Liver (tissue), 9 donors: Measurements from ENCODE around the gene OR51B6. TPM values are rescaled to one million over a fixed set of nuclear protein-coding genes. Genes with fewer than 3 reads are reported as not detected.
"Not testable (repeated sequence)": the region's sequence is repeated elsewhere in the genome, so short reads cannot be mapped to it uniquely, and the experiment has no call there.

ENCODE experiments used
- DNase-seq: peaks from one replicate; pipeline ENCODE4 v3.0.0-alpha.2; 2017; ENCODE audit warnings: low spot score
- H3K27ac ChIP-seq, 2 donors: one replicate each; pipeline ENCODE4 v1.7.0; 2013; ENCODE audit warnings: inconsistent platforms in 2 of 2, low read length in 2 of 2, control low read depth in 1 of 2, low read depth in 1 of 2, mild to moderate bottlenecking in 1 of 2
- H3K27me3 ChIP-seq, 4 donors: one replicate each; pipeline versions ENCODE4 v1.6.1 to v1.7.0; 2013; ENCODE audit warnings: low read length in 3 of 4, inconsistent platforms in 1 of 4, mild to moderate bottlenecking in 1 of 4, moderate library complexity in 1 of 4; ENCODE audit not compliant: control insufficient read depth in 4 of 4, insufficient read depth in 4 of 4
- H3K36me3 ChIP-seq, 4 donors: one replicate each; pipeline versions ENCODE4 v1.6.1 to v1.7.0; 2013; ENCODE audit warnings: low read length in 3 of 4, mild to moderate bottlenecking in 3 of 4, low read depth in 1 of 4, moderate library complexity in 1 of 4; ENCODE audit not compliant: control insufficient read depth in 4 of 4, insufficient read depth in 3 of 4
- H3K4me1 ChIP-seq, 4 donors: one replicate each; pipeline versions ENCODE4 v1.6.1 to v1.7.0; 2013; ENCODE audit warnings: low read length in 3 of 4, mild to moderate bottlenecking in 3 of 4, moderate library complexity in 1 of 4; ENCODE audit not compliant: control insufficient read depth in 4 of 4, insufficient read depth in 4 of 4
- H3K4me3 ChIP-seq, 3 donors: one replicate each; pipeline versions ENCODE4 v1.6.1 to v1.7.0; 2013; ENCODE audit warnings: low read length in 3 of 3, control low read depth in 1 of 3, low read depth in 1 of 3, mild to moderate bottlenecking in 1 of 3
- H3K9ac ChIP-seq, 2 donors: one replicate each; pipeline ENCODE4 v1.7.0; 2013; ENCODE audit warnings: low read length in 2 of 2, mild to moderate bottlenecking in 2 of 2, moderate library complexity in 2 of 2, control low read depth in 1 of 2, low read depth in 1 of 2
- H3K9me3 ChIP-seq, 4 donors: one replicate each; pipeline versions ENCODE4 v1.6.1 to v1.7.0; 2013; ENCODE audit warnings: low read length in 3 of 4; ENCODE audit not compliant: control insufficient read depth in 4 of 4
- ATF3 ChIP-seq: IDR thresholded peaks from 2 replicates; pipeline ENCODE4 v1.6.1; 2016; ENCODE audit warnings: antibody characterized with exemption
- EGR1 ChIP-seq, 2 donors: IDR thresholded peaks; 2 replicates each; pipeline ENCODE4 v1.6.1; 2016 to 2018; ENCODE audit warnings: antibody characterized with exemption in 2 of 2, low read depth in 2 of 2
- FOXA2 ChIP-seq: IDR thresholded peaks from 2 replicates; pipeline ENCODE4 v1.6.1; 2016; ENCODE audit warnings: antibody characterized with exemption
- HNF4A ChIP-seq, 2 donors: conservative IDR thresholded peaks; 2 replicates each; pipeline ENCODE4 v1.6.1; 2016; ENCODE audit warnings: antibody characterized with exemption in 2 of 2, mild to moderate bottlenecking in 2 of 2
- HNF4G ChIP-seq: IDR thresholded peaks from 2 replicates; pipeline ENCODE4 v1.6.1; 2016; ENCODE audit warnings: antibody characterized with exemption
- NR2F2 ChIP-seq: IDR thresholded peaks from 2 replicates; pipeline ENCODE4 v1.6.1; 2016; ENCODE audit warnings: antibody characterized with exemption
- RAD21 ChIP-seq, 2 donors: IDR thresholded peaks; 2 replicates each; pipeline ENCODE4 v1.6.1; 2016; ENCODE audit warnings: antibody characterized with exemption in 2 of 2, mild to moderate bottlenecking in 2 of 2
- SP1 ChIP-seq: IDR thresholded peaks from 2 replicates; pipeline ENCODE4 v1.6.1; 2018; ENCODE audit warnings: antibody characterized with exemption, mild to moderate bottlenecking
- YY1 ChIP-seq: IDR thresholded peaks from 2 replicates; pipeline ENCODE4 v1.6.1; 2016; ENCODE audit warnings: antibody characterized with exemption, mild to moderate bottlenecking
- WGBS: extraction: QIAGEN DNeasy Blood & Tissue Kit; methylation state at CpG from one replicate; pipeline ENCODE4 v1.1.7; 2013; 5-methylcytosine and 5-hydroxymethylcytosine counted together
- polyA plus RNA-seq, 2 donors: library from polyadenylated mRNA; stranded (reverse) in 1 of 2; unstranded in 1 of 2; fragments of 200-250 nt in 1 of 2; fragments of >200 nt in 1 of 2; fragmentation: Nextera tagmentation in 1 of 2; extraction: Ambion mirVana in 1 of 2; gene quantifications; one replicate each; pipeline versions ENCODE4 v1.2.1 to v1.2.3, GENCODE V29; 2013 to 2015
- total RNA-seq, 2 donors: library from RNA; depleted of rRNA; stranded (reverse); fragments of >200 nt; gene quantifications; one replicate each; pipeline ENCODE4 v1.2.3, GENCODE V29; 2014
- TF ChIP-seq, protein P1 (sequence below): IDR thresholded peaks from 2 replicates; pipeline ENCODE4 v1.6.1; 2016; ENCODE audit warnings: antibody characterized with exemption, mild to moderate bottlenecking
- TF ChIP-seq, protein P2 (sequence below): fragments of 150-350 bp; IDR thresholded peaks from 2 replicates; pipeline ENCODE4 v1.5.1; 2017; ENCODE audit warnings: improper control_type of control experiment, low read depth, low read length; ENCODE audit not compliant: missing input control
- TF ChIP-seq, protein P3 (sequence below): IDR thresholded peaks from 2 replicates; pipeline ENCODE4 v1.6.1; 2016; ENCODE audit warnings: antibody characterized with exemption
- TF ChIP-seq, protein P4 (sequence below): IDR thresholded peaks from 2 replicates; pipeline ENCODE4 v1.6.1; 2016; ENCODE audit warnings: antibody characterized with exemption
- donor health status: healthy.
- donor health status: healthy.
- donor health status: healthy.
- donor health status: healthy.
- donor health status: healthy.

Gene OR51B6
- total and polyA plus RNA-seq, 4 donors: not detected

GRCh38 chr11:5336331-5336730 is 15.0 kb upstream of the OR51B6 start:
- no peak for TF ChIP-seq HNF4A (conservative IDR thresholded peaks at IDR 0.05)
- TF ChIP-seq, protein P1, sequence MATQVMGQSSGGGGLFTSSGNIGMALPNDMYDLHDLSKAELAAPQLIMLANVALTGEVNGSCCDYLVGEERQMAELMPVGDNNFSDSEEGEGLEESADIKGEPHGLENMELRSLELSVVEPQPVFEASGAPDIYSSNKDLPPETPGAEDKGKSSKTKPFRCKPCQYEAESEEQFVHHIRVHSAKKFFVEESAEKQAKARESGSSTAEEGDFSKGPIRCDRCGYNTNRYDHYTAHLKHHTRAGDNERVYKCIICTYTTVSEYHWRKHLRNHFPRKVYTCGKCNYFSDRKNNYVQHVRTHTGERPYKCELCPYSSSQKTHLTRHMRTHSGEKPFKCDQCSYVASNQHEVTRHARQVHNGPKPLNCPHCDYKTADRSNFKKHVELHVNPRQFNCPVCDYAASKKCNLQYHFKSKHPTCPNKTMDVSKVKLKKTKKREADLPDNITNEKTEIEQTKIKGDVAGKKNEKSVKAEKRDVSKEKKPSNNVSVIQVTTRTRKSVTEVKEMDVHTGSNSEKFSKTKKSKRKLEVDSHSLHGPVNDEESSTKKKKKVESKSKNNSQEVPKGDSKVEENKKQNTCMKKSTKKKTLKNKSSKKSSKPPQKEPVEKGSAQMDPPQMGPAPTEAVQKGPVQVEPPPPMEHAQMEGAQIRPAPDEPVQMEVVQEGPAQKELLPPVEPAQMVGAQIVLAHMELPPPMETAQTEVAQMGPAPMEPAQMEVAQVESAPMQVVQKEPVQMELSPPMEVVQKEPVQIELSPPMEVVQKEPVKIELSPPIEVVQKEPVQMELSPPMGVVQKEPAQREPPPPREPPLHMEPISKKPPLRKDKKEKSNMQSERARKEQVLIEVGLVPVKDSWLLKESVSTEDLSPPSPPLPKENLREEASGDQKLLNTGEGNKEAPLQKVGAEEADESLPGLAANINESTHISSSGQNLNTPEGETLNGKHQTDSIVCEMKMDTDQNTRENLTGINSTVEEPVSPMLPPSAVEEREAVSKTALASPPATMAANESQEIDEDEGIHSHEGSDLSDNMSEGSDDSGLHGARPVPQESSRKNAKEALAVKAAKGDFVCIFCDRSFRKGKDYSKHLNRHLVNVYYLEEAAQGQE: no peak
- TF ChIP-seq, protein P2, sequence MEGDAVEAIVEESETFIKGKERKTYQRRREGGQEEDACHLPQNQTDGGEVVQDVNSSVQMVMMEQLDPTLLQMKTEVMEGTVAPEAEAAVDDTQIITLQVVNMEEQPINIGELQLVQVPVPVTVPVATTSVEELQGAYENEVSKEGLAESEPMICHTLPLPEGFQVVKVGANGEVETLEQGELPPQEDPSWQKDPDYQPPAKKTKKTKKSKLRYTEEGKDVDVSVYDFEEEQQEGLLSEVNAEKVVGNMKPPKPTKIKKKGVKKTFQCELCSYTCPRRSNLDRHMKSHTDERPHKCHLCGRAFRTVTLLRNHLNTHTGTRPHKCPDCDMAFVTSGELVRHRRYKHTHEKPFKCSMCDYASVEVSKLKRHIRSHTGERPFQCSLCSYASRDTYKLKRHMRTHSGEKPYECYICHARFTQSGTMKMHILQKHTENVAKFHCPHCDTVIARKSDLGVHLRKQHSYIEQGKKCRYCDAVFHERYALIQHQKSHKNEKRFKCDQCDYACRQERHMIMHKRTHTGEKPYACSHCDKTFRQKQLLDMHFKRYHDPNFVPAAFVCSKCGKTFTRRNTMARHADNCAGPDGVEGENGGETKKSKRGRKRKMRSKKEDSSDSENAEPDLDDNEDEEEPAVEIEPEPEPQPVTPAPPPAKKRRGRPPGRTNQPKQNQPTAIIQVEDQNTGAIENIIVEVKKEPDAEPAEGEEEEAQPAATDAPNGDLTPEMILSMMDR: no peak
- no peak for TF ChIP-seq RAD21 (IDR thresholded peaks at IDR 0.05)
- TF ChIP-seq ATF3: no peak
- TF ChIP-seq HNF4G: no peak
- TF ChIP-seq FOXA2: no peak
- no peak for TF ChIP-seq EGR1 (IDR thresholded peaks at IDR 0.05; ENCODE audit: low read depth in 2 of 2)
- TF ChIP-seq NR2F2: no peak
- no peak for TF ChIP-seq SP1
- TF ChIP-seq, protein P3, sequence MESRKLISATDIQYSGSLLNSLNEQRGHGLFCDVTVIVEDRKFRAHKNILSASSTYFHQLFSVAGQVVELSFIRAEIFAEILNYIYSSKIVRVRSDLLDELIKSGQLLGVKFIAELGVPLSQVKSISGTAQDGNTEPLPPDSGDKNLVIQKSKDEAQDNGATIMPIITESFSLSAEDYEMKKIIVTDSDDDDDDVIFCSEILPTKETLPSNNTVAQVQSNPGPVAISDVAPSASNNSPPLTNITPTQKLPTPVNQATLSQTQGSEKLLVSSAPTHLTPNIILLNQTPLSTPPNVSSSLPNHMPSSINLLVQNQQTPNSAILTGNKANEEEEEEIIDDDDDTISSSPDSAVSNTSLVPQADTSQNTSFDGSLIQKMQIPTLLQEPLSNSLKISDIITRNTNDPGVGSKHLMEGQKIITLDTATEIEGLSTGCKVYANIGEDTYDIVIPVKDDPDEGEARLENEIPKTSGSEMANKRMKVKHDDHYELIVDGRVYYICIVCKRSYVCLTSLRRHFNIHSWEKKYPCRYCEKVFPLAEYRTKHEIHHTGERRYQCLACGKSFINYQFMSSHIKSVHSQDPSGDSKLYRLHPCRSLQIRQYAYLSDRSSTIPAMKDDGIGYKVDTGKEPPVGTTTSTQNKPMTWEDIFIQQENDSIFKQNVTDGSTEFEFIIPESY: no peak
- TF ChIP-seq YY1: no peak
- TF ChIP-seq, protein P4, sequence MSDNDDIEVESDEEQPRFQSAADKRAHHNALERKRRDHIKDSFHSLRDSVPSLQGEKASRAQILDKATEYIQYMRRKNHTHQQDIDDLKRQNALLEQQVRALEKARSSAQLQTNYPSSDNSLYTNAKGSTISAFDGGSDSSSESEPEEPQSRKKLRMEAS: no peak
- Histone ChIP-seq H3K27me3 (no peaks in the 10 kb centered on the region), H3K9ac (no peak overlapping the region), H3K9me3 (no peaks in the 10 kb centered on the region), H3K27ac (no peak overlapping the region), H3K4me1 (no peaks in the 10 kb centered on the region), H3K36me3 (no peaks in the 10 kb centered on the region), H3K4me3 (no peak overlapping the region)
- no peak for DNase-seq

DNA sequence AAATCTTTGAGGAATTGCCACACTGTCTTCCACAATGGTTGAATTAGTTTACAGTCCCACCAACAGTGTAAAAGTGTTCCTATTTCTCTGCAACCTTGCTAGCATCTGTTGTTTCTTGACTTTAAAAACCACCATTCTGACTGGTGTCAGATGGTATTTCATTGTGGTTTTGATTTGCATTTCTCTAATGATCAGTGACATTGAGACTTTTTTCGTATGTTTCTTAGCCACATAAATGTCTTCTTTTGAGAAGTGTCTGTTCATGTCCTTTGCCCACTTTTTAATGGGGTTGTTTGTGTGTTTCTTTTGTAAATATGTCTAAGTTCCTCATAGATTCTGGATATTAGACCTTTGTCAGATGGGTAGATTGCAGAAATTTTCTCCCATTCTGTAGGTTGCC is 14.1 kb upstream of the OR51B6 start:
- H3K9me3 ChIP-seq, H3K27ac ChIP-seq, H3K36me3 ChIP-seq, H3K27me3 ChIP-seq, H3K9ac ChIP-seq, H3K4me1 ChIP-seq, H3K4me3 ChIP-seq, DNase-seq: not testable (repeated sequence)
- WGBS: 67% methylated on average over 1 of the region's 1 CpG
